Fibroblast of peridontal ligament (primary cell): ENCODE results near the gene MGLL.
A peak's percentile ranks its signal among the peaks of the same experiment; 100 is the strongest.

Source experiments
- DNase-seq: peaks from one replicate; pipeline ENCODE4 v3.0.0-alpha.2; 2010; ENCODE audit errors: extremely low read depth

The MGLL gene

GRCh38 chr3:127789990-127790881 lies 32.1 kb downstream of the MGLL start:
- DNase-seq, result no peak

DNA sequence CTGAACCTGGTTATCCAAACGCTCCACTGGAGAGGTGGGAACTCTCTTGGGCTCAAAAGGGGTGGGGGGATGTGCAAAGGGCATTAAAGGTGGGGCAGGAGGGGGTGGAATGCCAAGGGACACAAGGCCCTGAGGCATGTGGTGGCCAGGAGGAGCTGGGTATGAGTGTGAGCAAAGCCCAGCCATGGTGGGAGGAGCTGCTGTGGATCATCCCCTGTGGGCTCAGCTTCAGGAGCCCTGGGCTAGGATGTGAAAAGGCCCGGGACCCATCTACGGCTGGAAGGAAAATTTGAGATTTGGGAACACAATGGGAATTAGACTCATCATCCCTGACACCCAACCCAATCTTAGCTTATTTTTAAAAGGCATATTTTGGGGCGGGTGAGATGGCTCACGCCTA lies 33.3 kb downstream of the MGLL start:
- DNase-seq, result no peak

DNA sequence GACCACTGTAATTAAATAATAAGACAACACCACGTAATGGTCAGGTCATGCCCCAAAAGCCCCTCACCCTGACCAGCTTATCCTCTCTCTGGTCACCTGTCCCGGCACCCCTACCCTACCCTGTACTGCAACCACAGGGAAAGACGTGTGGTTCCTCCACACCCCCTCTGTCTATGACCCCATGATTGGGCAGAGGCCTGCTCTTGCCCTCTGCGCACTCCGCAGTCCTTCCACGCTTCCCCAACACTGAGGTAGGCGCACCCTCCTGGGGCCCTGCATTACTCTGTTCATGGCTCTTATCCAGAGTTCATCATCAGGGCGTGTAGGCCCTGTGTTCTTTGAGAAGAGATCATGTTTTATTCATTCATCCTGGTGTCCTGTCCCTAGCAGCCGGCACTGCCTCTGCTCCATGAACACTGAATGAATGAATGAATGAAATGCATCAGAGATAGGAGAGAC lies 33.8 kb downstream of the MGLL start:
- DNase-seq, result no peak

DNA sequence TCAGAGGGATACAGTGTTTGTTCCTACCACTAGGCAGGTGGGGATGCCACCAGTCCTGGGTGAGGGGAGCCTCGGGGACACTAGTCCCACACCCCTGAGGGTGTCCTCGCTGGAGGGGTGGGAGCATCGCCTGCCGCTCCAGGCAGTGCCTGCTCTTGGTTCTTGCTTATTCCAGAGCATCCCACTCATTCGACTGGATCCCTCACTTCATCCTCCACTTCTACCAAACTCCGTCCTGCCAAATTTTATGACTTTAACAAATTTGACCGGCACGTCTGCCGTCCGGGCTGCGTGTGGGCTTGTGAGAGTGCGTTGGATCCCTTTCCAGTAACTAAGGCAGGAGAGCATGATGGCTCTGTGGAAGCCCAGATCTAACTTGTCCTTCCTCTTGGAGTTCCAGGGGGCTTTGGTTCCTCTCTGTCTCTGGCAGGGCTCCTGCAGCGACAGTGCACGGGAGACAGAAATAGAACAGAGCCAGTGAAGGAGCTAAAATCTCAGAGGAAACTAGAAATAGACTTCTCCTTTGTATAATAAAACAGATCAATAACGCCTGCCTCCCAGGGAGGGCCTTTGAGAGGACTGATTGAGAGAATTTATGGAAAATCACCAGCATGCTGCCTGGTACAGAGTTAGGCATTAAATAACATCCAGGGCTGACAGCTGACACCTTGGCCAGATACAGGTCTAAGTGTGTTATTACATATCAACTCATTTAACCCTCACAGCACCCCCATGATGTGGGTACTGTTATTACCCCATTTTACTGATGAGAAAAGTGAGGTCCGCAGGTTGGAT lies 34.5 kb downstream of the MGLL start:
- no peak for DNase-seq

DNA sequence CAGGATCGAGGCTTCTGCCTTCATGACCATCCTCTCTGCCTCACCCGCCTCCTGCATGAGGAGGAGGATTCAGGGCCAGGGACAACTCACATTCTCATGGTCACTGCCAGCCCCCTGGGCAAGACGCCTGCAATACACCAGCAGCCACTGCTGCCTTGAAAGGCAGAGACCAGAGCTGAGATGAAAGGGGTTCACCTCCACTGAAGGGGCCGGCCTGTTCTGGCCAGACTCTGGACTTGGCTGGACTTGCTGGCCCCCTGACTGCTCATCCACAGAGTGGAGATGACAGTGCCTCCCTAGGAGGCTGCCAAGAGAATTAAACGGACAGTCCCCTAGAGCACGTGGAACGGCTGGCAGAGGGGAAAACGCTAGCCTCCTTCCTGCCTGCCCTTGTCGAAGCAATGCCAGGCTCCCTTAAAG lies 35.2 kb downstream of the MGLL start:
- DNase-seq, result no peak

GRCh38 chr3:127786353-127787070 lies 35.8 kb downstream of the MGLL start:
- DNase-seq, result peak; percentile 83

GRCh38 chr3:127785711-127786265 lies 36.5 kb downstream of the MGLL start:
- no peak for DNase-seq

GRCh38 chr3:127784865-127785710 lies 37.2 kb downstream of the MGLL start:
- DNase-seq, result no peak

DNA sequence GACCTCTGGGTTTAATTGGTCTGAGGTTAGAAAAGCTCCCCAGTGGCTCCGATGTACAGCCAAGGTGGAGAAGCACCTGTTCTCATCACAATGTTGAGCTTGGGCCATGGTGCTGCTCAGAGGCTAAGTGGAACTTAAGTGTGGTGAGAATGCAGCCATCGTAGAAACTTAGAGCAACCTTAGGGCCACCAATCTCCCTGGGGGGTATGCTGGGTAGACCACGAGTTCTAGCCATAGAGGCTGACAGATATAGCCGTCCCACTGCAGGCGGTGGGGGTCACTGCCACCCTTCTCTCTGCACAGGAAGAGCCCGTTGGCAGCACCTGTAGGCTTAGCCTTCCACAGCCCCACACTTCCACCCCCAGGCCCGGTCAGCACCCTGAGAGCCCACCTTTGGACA lies 38.0 kb downstream of the MGLL start:
- DNase-seq, result no peak

- no peak for DNase-seq
Measured at GRCh38 chr3:127783642-127784160, 38.6 kb downstream of the MGLL start.

GRCh38 chr3:127783166-127783565 lies 39.1 kb downstream of the MGLL start:
- no peak for DNase-seq

DNA sequence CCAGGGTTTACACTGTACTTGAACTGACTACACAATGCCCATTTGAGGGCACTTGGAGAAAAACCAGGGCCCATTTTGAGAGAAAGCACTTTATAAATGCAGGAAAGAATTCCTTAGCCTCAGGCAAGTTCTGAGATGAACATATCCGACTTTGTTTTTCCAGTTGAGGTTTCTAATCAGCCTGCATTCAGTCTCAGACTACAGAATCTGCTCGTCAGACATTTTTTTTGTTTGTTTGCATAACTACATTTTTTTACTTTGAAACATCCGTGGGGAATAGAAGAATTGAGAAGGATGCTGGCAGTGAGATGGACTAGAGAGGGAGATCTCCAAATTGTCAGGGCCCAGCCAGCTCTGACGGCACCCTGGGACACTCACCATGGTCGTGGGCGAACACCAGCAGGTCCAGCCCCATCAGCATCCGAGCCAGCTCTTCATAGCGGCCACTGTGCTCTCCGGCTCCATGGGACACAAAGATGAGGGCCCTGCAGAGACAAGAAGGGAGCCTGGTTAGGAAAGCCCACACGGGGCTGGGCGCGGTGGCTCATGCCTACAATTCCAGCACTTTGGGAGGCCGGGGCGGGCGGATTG lies 40.8 kb downstream of the MGLL start:
- DNase-seq, result peak; percentile 96

DNA sequence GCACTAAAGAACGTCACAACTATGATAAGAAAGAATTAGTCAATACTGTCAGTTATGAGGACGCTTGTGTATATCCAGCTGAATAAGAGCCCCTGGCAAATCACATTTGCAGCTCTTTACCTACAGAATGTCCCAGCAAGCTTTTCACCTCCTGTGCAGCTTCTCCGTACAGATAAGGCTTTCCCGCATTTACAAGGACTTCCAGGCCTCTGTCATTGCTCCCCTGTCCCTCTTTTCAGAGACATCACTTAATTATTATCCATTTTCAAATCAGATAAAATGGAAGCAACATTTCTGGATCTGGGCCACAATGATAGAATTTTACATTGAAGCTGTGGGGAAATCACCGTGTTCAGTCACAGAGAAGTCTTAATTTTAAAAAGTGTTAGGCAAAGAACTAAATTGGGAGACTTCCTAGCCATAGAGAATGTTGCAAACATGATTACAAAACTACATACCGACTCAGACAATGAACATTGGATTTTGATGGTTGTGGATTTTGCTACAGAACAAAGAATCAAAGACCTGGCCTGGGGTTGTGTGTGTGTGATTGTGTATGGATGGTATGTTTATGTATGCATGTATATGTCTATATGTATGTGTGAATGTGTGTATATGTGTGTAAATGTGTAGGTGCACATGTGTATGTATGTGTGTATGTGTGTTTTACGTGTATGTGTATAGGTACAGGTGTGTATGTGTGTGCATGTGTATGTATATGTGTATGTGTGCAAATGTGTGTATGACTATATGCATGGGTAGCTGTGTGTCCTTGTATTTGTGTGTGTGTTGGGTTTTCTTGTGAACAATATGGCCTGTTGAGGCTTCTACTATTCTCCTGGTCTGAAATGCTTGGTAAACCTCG lies 41.5 kb downstream of the MGLL start:
- DNase-seq, result peak; percentile 45

DNA sequence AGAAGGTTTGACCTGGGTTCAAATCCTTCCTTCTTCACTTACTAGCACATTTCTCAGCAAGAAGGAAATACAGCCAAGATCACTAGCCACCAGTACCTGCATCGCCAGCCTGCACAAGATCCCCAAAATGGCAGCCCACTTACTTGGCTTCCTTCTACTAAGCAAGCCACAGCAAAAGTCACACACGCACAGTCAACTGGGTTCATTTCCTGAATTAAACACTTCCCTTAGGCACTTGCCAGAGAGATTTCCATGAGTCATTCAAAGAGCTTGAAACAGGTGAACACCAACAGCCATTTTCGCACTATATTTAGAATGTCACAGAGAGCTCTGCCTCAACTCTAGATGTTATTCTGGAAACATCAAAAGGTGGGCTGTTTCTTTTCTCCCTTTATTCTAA lies 42.6 kb downstream of the MGLL start:
- DNase-seq, result no peak

GRCh38 chr3:127777921-127778656 lies 44.2 kb downstream of the MGLL start:
- peak; percentile 45 for DNase-seq

DNA sequence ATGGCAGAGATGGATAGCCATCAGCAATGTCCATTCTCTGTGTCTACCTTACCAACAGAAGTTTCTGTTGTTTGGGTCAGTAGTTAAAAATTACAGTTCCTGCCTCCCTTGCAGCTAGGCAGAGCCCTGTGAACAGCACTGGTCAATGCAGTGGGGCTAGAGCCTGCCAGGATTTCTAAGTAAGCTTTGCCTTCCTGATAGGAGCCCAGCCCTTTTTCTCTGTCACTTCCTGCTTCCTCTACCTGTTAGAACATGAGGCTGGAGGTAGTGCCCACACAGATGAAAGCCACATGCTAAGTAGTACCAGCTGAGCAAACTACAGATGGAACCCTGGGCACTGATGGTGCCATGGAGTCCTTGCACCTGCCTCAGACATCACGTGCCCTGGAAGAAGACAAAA lies 45.0 kb downstream of the MGLL start:
- DNase-seq, result no peak

- no peak for DNase-seq
Measured at GRCh38 chr3:127776347-127776746, 46.0 kb downstream of the MGLL start.

DNA sequence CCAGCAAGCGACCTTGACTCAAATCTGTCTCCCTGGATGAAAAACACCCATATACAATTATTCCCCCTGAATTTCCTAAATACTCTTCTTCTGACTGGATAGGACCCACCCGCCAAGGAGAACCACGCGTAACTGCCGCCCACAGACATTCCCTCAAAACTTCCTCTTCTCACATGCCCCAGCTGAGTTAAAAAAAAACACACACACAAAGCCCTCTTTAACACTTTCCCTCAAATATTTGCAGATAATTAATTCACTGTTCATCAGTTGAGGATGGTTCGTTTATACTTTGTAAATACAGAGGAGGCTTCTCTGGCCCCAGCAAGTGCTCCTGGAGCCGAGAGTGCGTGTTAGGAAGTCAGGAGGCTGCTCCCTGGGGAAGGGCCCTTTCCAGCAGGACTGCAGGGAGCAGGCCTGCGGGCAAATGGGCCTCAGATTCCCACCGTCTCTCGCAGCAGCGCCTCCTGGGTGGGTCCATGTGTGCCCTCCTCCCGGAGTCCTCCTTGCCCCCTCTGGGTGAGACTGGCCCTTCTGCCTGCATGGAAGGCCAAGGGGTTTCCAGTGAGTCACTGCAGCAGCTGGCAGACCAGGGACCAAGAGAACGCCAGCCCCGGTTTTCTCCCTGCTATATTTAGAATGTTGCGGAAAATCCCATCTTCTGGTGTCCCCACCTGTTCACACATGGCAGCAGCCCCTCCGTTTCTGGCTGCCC lies 46.8 kb downstream of the MGLL start:
- DNase-seq, result peak; percentile 76
